GM19035 (cell line): ENCODE measurements around the gene CSNK1G2.

Experiments
- ATAC-seq: cut with Tn5 transposase; IDR thresholded peaks from one replicate; pipeline ENCODE4 v1.9.1; 2021; ENCODE audit not compliant: unreplicated experiment

CSNK1G2 gene

GRCh38 chr19:1943661-1944087 is 2.7 kb downstream of the CSNK1G2 start:
- ATAC-seq: no peak

DNA sequence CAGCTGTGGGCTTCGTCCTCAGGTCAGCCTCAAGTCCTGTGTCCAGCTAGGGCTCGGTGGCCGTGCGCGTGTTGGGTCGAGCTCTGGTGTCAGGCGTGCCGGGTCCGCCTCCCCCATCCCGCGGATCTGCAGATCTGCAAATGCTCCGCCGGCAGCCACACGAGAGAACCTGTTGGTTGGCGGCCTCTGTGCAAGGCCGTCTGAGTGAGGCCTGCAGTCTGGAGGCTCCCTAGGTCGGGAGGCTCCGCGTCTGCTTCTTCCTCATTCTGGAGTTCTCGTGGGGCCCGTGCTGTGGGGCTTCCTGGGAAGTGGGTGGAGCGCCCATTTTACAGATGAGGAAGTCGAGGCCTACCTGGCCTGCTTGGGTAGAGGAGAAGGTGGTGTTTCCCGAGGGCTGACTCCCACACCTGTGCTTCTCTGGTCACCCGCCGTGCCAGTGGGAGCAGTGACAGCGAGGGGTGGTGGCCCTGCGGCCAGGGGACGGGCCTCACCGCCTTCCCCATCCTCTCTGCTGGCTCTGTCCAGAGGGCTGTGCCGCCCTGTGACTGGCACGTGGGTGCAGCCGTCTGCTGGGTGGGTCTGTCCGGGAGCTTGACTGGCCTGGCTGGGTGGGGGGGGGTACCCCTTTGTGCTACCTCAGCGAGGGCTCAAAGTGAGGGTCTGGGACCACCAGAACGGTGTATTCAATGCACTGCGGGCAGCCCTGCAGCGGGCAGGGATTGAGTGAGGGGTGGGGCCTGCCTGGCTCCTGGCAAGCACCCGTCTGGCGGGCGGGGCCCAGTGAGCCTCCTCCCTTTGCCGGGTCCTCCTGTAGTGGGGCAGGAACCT is 3.3 kb downstream of the CSNK1G2 start:
- no peak for ATAC-seq

DNA sequence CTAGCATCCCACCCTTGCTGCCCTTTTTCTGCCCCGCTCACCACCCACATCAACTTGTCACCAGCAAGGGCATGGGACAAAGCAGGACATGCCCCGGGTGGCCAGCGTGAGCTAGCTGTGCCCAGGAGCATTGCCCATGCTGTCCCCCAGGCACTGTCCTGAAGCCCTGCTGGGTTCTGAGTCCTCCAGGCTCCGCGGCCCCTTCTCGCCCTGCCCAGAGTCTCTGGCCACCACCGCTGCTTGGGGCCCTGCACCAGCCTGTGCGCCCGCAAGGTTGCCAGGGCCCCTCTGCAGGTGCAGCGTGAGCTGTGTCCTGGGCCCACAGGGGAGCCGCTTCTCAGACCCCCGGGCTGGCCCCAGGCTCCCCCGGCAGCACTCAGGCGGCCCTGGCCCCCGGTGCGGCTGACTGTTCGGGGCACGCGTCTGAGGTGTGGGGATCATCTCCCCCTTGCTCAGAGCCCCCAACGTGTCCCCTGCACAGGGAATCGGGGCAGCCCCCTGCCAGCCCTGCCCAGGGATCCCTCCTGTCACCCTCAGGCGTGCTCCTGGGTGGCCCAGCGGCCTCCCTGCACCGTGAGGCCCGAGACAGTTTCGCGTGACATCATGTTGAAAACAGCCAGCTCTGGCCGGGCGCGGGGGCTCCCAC is 4.1 kb downstream of the CSNK1G2 start:
- no peak for ATAC-seq

DNA sequence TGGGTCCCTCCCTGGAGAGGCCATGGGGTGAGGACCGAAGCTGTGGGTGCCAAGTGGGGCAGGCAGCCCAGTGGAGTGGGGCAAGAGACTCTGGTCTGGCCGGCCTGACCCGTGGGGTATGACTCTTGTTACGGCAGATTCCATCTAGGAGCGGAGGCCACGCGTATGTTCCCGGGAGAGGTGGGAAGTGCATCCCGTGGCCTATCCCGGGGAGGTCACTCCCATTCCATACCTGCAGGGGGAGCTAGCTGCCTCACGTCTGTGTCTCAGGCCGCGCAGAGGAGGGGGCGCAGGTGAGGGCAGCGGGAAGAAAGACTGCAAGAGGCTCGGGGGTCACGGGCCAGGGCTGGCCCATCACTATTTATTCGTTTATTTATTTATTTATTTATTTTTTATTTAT is 4.9 kb downstream of the CSNK1G2 start:
- no peak for ATAC-seq

- no peak for ATAC-seq
Observed at GRCh38 chr19:1947651-1948209, 6.8 kb downstream of the CSNK1G2 start.

GRCh38 chr19:1949304-1950101 is 8.5 kb downstream of the CSNK1G2 start:
- ATAC-seq: no peak

GRCh38 chr19:1950640-1951039 is 9.7 kb downstream of the CSNK1G2 start:
- ATAC-seq: no peak

DNA sequence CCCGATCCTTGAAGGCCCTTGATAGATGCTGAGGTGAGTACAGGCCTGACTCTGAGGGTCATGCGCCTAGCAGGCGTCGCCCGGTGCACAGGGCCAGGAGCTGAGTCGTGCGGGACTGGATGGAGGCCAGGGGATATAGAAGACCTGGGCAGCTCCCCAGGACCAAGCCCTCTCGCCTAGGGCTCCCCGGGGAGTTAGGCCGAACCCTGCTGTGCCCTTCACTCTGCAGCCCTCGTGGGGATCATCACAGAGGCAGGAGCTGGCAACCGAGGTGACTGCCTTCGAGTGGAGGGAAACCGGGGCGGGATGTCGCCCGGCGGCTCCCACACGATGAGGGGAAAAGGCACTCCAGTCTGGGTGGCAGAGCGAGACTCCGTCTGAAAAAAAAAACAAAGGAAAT is 11.7 kb downstream of the CSNK1G2 start:
- ATAC-seq: no peak

- no peak for ATAC-seq
Observed at GRCh38 chr19:1953037-1953436, 12.1 kb downstream of the CSNK1G2 start.

DNA sequence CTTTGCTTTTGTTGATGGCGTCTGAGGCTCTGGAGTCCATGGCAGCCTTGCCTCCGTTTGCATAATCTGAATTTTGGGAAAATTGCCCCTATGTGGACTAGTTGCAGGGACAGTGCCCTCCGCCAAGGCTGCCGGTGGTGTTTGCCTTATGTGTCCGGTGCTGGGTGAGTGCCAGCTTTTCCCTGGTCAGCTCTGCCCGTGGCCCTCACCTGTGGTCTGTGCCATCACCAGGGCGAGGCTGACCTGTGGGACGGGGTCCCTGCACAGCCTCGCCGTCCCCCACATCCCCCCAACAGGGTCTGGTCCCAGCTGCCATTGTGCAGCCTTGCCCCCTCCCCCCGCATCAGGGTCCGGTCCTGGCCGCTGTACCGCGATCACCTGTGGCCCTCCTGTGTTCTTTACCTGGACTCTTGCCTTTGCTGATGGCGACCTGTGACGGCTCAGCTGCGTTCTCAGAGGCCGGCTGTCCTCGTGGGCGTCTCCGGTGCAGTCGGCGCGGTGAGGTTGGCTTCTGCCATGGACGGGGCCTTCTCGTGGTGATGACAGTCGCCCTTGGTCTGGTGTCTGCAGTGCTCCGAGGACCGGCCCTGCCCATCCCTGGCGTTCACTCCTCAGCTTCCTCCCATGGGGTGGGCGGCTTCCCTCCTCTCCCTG is 12.6 kb downstream of the CSNK1G2 start:
- ATAC-seq: no peak

DNA sequence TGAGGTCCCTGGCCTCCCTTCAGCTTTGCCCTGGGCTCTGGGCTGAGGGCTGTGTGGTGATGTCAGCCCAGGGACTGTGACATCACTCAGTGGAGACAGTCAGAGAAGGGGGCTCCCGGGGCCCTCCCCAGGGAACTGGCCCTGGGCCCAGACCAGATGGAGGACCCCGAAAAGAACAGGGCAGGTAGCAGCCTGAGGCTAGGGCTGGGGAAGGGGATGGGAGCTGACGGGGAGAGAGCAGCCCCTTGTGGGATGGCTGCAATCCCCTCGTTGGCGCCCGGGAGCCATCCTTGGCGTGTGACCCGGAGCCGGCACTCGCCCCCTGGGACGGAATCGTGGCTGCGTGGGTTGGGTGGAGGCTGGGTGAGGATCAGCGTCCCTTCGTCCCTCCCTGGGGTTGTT is 13.6 kb downstream of the CSNK1G2 start:
- no peak for ATAC-seq

DNA sequence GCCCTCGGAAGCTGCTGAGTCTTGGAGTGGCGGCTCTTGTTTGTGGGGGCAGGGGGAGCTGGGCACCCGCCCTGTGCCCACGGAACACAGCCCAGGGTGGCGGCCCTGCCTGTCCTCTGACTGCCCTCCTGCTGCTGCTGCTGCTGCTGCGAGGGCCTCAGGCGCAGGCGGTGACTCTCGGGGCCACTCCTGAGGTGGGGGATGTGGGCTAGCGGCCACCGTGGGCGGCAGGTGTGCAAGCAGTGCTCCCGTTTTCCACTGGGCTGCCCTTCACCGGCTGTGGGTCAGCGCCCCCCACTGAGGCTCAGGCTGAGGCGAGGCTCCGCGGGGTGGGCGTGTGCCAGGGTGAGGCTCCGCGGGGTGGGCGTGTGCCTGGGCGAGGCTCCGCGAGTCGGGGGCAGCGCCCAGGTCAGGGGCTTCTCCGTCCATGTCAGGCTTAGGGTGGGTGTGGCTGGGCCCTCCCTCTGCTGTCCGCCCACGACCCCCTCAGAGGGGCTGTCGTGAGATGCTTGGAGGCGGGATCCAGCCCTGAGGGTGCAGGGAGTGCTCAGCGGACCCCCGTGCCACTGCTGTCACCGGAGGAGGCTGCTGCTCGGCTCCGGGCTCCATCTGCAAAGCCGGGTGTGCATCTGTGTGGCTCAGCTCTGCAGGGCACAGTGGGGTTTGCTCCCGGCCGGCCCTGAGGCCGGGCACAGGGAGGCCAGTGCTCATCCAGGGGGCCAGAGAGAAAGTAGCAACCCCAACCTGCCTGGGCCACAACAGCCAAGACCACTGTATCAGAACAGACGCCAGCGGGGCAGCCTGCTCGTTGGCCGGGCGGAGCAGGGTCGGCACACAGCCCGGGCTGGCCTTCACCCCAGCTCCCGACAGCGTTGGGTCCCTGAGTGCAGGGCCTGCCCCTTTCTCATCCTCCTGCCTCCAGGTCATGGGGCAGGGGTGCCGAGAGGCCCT is 14.5 kb downstream of the CSNK1G2 start:
- no peak for ATAC-seq

DNA sequence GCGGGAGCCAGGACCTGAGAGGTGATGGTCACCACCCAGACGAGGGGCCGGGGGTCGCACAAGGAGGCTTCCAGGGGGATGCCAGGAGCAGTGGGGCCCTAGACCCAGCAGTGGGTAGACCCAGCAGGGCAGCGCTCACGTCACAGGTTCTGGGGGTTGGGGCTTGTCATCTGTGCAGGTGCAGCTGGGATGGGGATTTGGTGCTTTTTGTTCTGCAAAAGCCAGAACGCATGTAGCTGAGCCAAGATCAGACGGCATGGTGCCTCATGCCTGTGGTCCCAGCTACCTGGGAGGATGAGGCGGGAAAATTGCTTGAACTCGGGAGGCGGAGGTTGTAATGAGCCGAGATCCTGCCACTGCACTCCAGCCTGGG is 15.1 kb downstream of the CSNK1G2 start:
- ATAC-seq: no peak

DNA sequence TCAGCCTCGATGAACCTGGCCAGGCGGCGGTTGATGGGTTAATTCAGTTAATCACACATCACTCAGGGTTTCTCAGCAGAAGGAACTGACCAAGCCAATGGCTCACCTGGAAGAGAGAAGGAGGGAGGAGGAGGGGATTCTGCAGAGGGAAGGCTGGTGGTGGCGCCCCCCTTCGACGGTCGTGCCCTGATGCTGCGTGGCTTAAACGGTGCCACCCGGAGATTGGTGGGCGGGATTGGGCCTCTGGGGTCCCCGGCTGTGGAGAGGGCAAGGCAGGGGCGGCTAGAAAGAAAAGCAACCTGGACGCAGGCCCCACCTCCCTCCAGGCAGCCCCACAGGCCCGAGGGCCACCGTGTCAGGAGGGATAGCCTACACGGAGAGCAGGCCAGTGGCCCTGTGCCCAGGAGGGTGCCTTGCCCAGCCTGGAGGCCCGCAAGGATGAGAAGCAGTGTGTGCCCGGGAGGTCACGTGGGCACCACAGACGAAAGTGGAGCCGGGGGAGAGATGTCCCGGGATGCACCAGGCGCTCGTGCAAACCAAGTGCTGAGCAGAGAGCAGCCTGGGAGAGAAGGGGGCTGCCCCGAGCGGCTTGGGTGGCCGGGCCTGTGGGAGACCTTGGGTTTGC is 16.0 kb downstream of the CSNK1G2 start:
- no peak for ATAC-seq

GRCh38 chr19:1957562-1958248 is 16.7 kb downstream of the CSNK1G2 start:
- ATAC-seq: no peak

DNA sequence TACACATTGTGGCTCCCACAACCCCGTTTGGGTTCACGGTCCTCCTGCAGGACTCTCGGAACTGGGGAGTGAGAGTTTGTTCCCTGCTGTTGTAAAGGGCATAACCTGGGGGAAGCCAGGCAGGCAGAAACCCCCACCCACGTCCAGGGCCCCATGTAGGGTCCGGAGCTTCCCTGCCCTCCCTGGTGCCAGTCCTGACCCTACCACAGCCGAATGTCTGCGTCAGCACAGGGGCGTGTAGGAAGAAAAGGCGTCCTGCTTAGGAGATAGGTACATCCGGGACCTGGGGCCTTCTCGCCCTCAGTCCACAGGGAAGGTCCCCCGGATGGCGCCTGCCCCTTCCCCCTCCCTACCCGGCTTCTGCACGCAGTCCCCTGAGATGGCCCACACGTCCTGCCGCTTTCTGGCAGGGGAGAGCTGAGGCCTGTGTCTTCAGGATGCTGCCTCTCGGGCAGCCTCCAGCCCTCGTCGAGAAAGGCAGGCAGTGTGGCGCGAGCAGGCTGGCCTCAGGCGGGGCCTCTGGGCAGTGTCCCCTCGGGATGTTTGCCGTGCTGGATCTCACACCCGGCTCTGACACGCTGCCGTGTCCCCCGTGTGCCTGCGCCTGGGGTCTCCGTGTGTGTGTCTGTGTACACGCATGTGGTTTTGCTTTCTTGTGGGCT is 19.1 kb downstream of the CSNK1G2 start:
- no peak for ATAC-seq

DNA sequence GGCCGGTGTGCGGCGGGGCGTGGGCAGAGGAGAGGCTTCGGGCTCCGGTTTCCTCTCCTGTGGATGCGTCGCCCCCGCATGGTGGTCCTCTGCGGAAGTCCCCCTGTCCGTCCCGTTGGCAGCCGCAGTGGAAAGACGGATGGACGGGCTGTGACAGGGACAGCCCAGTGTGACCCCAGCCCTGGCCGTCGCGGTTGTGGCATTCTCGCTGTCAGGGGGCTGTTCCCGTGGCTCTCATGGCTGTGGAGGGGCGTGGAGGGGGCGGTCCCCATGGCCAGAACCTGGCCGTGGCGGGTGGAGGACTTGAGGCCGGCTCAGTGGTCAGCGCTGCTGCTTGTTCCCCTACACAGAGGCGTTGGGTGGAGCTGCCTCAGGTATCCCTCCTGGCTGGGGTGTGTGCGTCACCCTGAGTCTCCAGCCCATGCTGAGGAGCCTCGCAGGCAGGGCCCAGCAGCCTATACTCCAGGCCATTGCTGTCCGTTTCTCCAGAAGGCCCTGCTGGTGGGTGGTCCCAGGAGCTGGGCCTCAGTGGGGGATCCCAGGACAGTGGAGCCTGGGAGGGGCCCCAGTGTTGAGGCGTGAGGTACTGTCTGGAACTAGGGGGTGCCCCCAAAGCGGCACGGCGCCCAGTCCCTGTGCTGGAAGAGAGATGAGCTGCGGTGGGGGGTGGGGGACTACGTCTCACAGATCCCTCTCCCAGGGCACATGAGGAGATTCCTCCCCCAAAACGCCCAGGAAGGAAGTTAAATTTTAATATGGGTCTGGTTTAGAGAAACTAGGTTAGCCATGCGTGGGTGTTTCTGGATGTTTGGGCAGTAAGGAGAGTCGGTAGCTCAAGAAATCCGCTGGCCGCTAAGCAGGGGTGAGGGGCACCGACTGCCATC is 20.3 kb downstream of the CSNK1G2 start:
- no peak for ATAC-seq
